Activated CD4-positive, alpha-beta memory T cell treated with anti-CD3 and anti-CD28 coated beads, Interleukin-2, amount 10 ng/mL, durations not matched to agents 7 days and 5 days (primary cell): ENCODE measurements around the gene TCF12. TPM values are rescaled to one million over a fixed set of nuclear protein-coding genes. Genes with fewer than 3 reads are reported as not detected.

Experiments
- CTCF ChIA-PET: fragments of 350-600 bp; sonication (Branson Sonifier 250); formaldehyde crosslinking; loops from one replicate; lab custom pipeline; 2021; ENCODE audit warnings: antibody characterized with exemption, inconsistent platforms; lab: Charles Lee
- POLR2A ChIA-PET: fragments of 350-600 bp; sonication (Branson Sonifier 250); formaldehyde crosslinking; loops from one replicate; lab custom pipeline; 2021; ENCODE audit warnings: antibody characterized with exemption; lab: Charles Lee
- DNase-seq: peaks from one replicate; pipeline ENCODE4 v3.0.0-alpha.2; 2020
- H3K27ac Mint-ChIP-seq: one replicate; pipeline ENCODE4 v1.8.0; 2021; ENCODE audit warnings: mild to moderate bottlenecking, mixed read lengths
- H3K27me3 Mint-ChIP-seq: one replicate; pipeline ENCODE4 v1.8.0; 2021; ENCODE audit warnings: mixed read lengths
- H3K36me3 Mint-ChIP-seq: one replicate; pipeline ENCODE4 v1.8.0; 2021; ENCODE audit warnings: low read depth, mixed read lengths
- H3K4me1 Mint-ChIP-seq: one replicate; pipeline ENCODE4 v1.8.0; 2021; ENCODE audit warnings: mixed read lengths
- H3K4me3 Mint-ChIP-seq: one replicate; pipeline ENCODE4 v1.8.0; 2021; ENCODE audit warnings: mild to moderate bottlenecking, mixed read lengths
- H3K9me3 Mint-ChIP-seq: one replicate; pipeline ENCODE4 v1.8.0; 2021; ENCODE audit warnings: mixed read lengths
- total RNA-seq, 2 experiments: library from RNA; stranded (reverse); gene quantifications; one replicate each; pipeline ENCODE4 v1.2.3, GENCODE V29; 2021

The TCF12 gene
- total RNA-seq, 2 experiments from 2014 or later = 62.4 to 62.8 TPM

GRCh38 chr15:57251941-57252340, 333.5 kb downstream of the TCF12 start:
- DNase-seq = no peak
- H3K4me3 Mint-ChIP-seq = no peak overlapping the region
- H3K36me3 Mint-ChIP-seq = peaks cover 19% of the 10 kb centered on the region
- H3K4me1 Mint-ChIP-seq = no peaks in the 10 kb centered on the region
- no peaks in the 10 kb centered on the region for H3K27me3 Mint-ChIP-seq
- ChIA-PET CTCF (no interaction called here), POLR2A (no interaction called here)
- no peaks in the 10 kb centered on the region for H3K9me3 Mint-ChIP-seq
- no peak overlapping the region for H3K27ac Mint-ChIP-seq

GRCh38 chr15:57253082-57253481, 334.6 kb downstream of the TCF12 start:
- Mint-ChIP-seq H3K4me1 (no peaks in the 10 kb centered on the region), H3K4me3 (no peak overlapping the region), H3K27me3 (no peaks in the 10 kb centered on the region), H3K9me3 (no peaks in the 10 kb centered on the region), H3K27ac (no peak overlapping the region), H3K36me3 (peaks cover 12% of the 10 kb centered on the region)
- POLR2A ChIA-PET = no interaction called here
- DNase-seq = no peak
- CTCF ChIA-PET = no interaction called here

- H3K9me3 Mint-ChIP-seq = no peaks in the 10 kb centered on the region
- H3K36me3 Mint-ChIP-seq = peaks cover 12% of the 10 kb centered on the region
- ChIA-PET CTCF (no interaction called here), POLR2A (no interaction called here)
- H3K4me1 Mint-ChIP-seq = no peaks in the 10 kb centered on the region
- H3K27ac Mint-ChIP-seq = no peak overlapping the region
- DNase-seq = no peak
- H3K27me3 Mint-ChIP-seq = no peaks in the 10 kb centered on the region
- no peak overlapping the region for H3K4me3 Mint-ChIP-seq
Observed at GRCh38 chr15:57253500-57253899, 335.1 kb downstream of the TCF12 start.

GRCh38 chr15:57255751-57256341, 337.4 kb downstream of the TCF12 start:
- Mint-ChIP-seq H3K27me3 (no peaks in the 10 kb centered on the region), H3K4me3 (no peak overlapping the region), H3K4me1 (no peaks in the 10 kb centered on the region), H3K27ac (no peak overlapping the region), H3K9me3 (no peaks in the 10 kb centered on the region), H3K36me3 (peaks cover 12% of the 10 kb centered on the region)
- ChIA-PET POLR2A (no interaction called here), CTCF (no interaction called here)
- no peak for DNase-seq

GRCh38 chr15:57256939-57257338, 338.5 kb downstream of the TCF12 start:
- CTCF ChIA-PET = no interaction called here
- H3K4me3 Mint-ChIP-seq = no peak overlapping the region

GRCh38 chr15:57259568-57260040, 341.2 kb downstream of the TCF12 start:
- ChIA-PET POLR2A (no interaction called here), CTCF (interaction anchor here (1.0 kb wide), 1 partner anchor 47 kb away, joined by 5 read pairs; no protein-coding TSS in a partner anchor)
- Mint-ChIP-seq H3K27me3 (no peaks in the 10 kb centered on the region), H3K36me3 (peaks cover 16% of the 10 kb centered on the region), H3K27ac (no peak overlapping the region), H3K4me1 (no peaks in the 10 kb centered on the region), H3K4me3 (no peak overlapping the region), H3K9me3 (no peaks in the 10 kb centered on the region)
- no peak for DNase-seq

More at GRCh38 chr15:57256939-57257338, 338.5 kb downstream of the TCF12 start:
- Mint-ChIP-seq H3K9me3 (no peaks in the 10 kb centered on the region), H3K4me1 (no peaks in the 10 kb centered on the region), H3K27ac (no peak overlapping the region), H3K36me3 (peaks cover 12% of the 10 kb centered on the region), H3K27me3 (no peaks in the 10 kb centered on the region)
- POLR2A ChIA-PET = no interaction called here
- DNase-seq = no peak

- Mint-ChIP-seq H3K4me3 (no peak overlapping the region), H3K27me3 (no peaks in the 10 kb centered on the region), H3K9me3 (no peaks in the 10 kb centered on the region), H3K36me3 (peaks cover 15% of the 10 kb centered on the region), H3K4me1 (no peaks in the 10 kb centered on the region), H3K27ac (no peak overlapping the region)
- DNase-seq = no peak
- POLR2A ChIA-PET = no interaction called here
- CTCF ChIA-PET = interaction anchor here (0.5 to 1.4 kb wide), 2 partner anchors 43 to 46 kb away, joined by 4 read pairs; no protein-coding TSS in a partner anchor
Observed at GRCh38 chr15:57263520-57263919, 345.1 kb downstream of the TCF12 start.

- no peaks in the 10 kb centered on the region for H3K4me1 Mint-ChIP-seq
- no peaks in the 10 kb centered on the region for H3K9me3 Mint-ChIP-seq
- ChIA-PET POLR2A (no interaction called here), CTCF (no interaction called here)
- no peak overlapping the region for H3K27ac Mint-ChIP-seq
- DNase-seq = no peak
- H3K36me3 Mint-ChIP-seq = peaks cover 18% of the 10 kb centered on the region
- no peaks in the 10 kb centered on the region for H3K27me3 Mint-ChIP-seq
- H3K4me3 Mint-ChIP-seq = no peak overlapping the region
Observed at GRCh38 chr15:57272771-57273357, 354.4 kb downstream of the TCF12 start.

- no peaks in the 10 kb centered on the region for H3K9me3 Mint-ChIP-seq
- CTCF ChIA-PET = no interaction called here
- POLR2A ChIA-PET = no interaction called here
- no peak for DNase-seq
- H3K4me1 Mint-ChIP-seq = no peaks in the 10 kb centered on the region
- no peak overlapping the region for H3K27ac Mint-ChIP-seq
- H3K27me3 Mint-ChIP-seq = no peaks in the 10 kb centered on the region
- peaks cover 18% of the 10 kb centered on the region for H3K36me3 Mint-ChIP-seq
- H3K4me3 Mint-ChIP-seq = no peak overlapping the region
Observed at GRCh38 chr15:57273402-57273801, 355.0 kb downstream of the TCF12 start.

- CTCF ChIA-PET = no interaction called here
- Mint-ChIP-seq H3K9me3 (no peaks in the 10 kb centered on the region), H3K4me1 (no peaks in the 10 kb centered on the region), H3K36me3 (peaks cover 9% of the 10 kb centered on the region), H3K27ac (no peak overlapping the region), H3K4me3 (no peak overlapping the region), H3K27me3 (no peaks in the 10 kb centered on the region)
- DNase-seq = no peak
- POLR2A ChIA-PET = interaction anchor here (1.1 kb wide), 1 partner anchor 11 kb away, joined by 4 read pairs; no protein-coding TSS in a partner anchor
Observed at GRCh38 chr15:57278439-57278838, 360.0 kb downstream of the TCF12 start.

- H3K27ac Mint-ChIP-seq = no peak overlapping the region
- ChIA-PET CTCF (interaction anchor here (0.7 kb wide), 1 partner anchor 1035 kb away, joined by 3 read pairs; no protein-coding TSS in a partner anchor), POLR2A (no interaction called here)
- no peak for DNase-seq
- H3K36me3 Mint-ChIP-seq = peaks cover 14% of the 10 kb centered on the region
- H3K4me1 Mint-ChIP-seq = peaks cover 3% of the 10 kb centered on the region
- no peaks in the 10 kb centered on the region for H3K27me3 Mint-ChIP-seq
- no peaks in the 10 kb centered on the region for H3K9me3 Mint-ChIP-seq
- no peak overlapping the region for H3K4me3 Mint-ChIP-seq
Observed at GRCh38 chr15:57280464-57280863, 362.0 kb downstream of the TCF12 start.

GRCh38 chr15:57281321-57281720, 362.9 kb downstream of the TCF12 start:
- POLR2A ChIA-PET = no interaction called here
- peaks cover 3% of the 10 kb centered on the region for H3K4me1 Mint-ChIP-seq
- CTCF ChIA-PET = no interaction called here
- H3K36me3 Mint-ChIP-seq = peaks cover 10% of the 10 kb centered on the region
- H3K27ac Mint-ChIP-seq = no peak overlapping the region
- DNase-seq = no peak
- no peak overlapping the region for H3K4me3 Mint-ChIP-seq
- H3K27me3 Mint-ChIP-seq = no peaks in the 10 kb centered on the region
- H3K9me3 Mint-ChIP-seq = no peaks in the 10 kb centered on the region

GRCh38 chr15:57282686-57283085, 364.2 kb downstream of the TCF12 start:
- no peak overlapping the region for H3K4me3 Mint-ChIP-seq
- CTCF ChIA-PET = no interaction called here
- no peak overlapping the region for H3K27ac Mint-ChIP-seq
- POLR2A ChIA-PET = no interaction called here
- DNase-seq = no peak
- H3K4me1 Mint-ChIP-seq = peaks cover 3% of the 10 kb centered on the region
- peaks cover 17% of the 10 kb centered on the region for H3K36me3 Mint-ChIP-seq
- H3K27me3 Mint-ChIP-seq = no peaks in the 10 kb centered on the region
- no peaks in the 10 kb centered on the region for H3K9me3 Mint-ChIP-seq
